Esophagus muscularis mucosa (tissue), 3 donors: ENCODE measurements around the gene MT1HL1.

ENCODE experiments used
- CTCF ChIP-seq, 3 experiments: fragments of 200-600 bp in 2 of 3; fragments of 450-650 bp in 1 of 3; sonication (generic) in 2 of 3; IDR thresholded peaks; one replicate each; pipeline ENCODE4 v1.5.1; 2017 to 2019; ENCODE audit warnings: antibody characterized with exemption in 3 of 3, mild to moderate bottlenecking in 2 of 3, moderate library complexity in 1 of 3
- POLR2A ChIP-seq: fragments of 450-650 bp; IDR thresholded peaks from one replicate; pipeline ENCODE4 v1.6.1; 2017; ENCODE audit warnings: antibody characterized with exemption, moderate library complexity, mild to moderate bottlenecking, low read depth
- POLR2AphosphoS5 ChIP-seq, 2 donors: sonication (generic); formaldehyde crosslinking; IDR thresholded peaks; one replicate each; pipeline ENCODE4 v1.6.1; 2017; ENCODE audit warnings: antibody characterized with exemption in 2 of 2

GRCh38 chr1:236975461-236975860 is 28.8 kb downstream of the MT1HL1 start:
- TF ChIP-seq CTCF (IDR thresholded peaks at IDR 0.05) (no peak), POLR2A (no peak), POLR2AphosphoS5 (IDR thresholded peaks at IDR 0.05) (no peak)
